PC-3 (cell line): ENCODE results near the gene SF3A2.

Source experiments
- CTCF ChIP-seq: fragments of 300-600 bp; sonication (generic); conservative IDR thresholded peaks from 2 replicates; pipeline ENCODE4 v1.5.1; 2017; ENCODE audit warnings: antibody characterized with exemption, low read depth, mild to moderate bottlenecking, low read length
- EZH2 ChIP-seq: fragments of 300-600 bp; sonication (generic); IDR thresholded peaks from one replicate; pipeline ENCODE4 v1.6.1; 2017; ENCODE audit warnings: antibody characterized with exemption, mild to moderate bottlenecking, low read length; ENCODE audit not compliant: unreplicated experiment
- EZH2phosphoT487 ChIP-seq: fragments of 300-600 bp; sonication (generic); IDR thresholded peaks from 2 replicates; pipeline ENCODE4 v1.6.1; 2018; ENCODE audit warnings: mild to moderate bottlenecking, antibody characterized with exemption, low read length, borderline replicate concordance

GRCh38 chr19:2189880-2190279 lies 46.7 kb upstream of the SF3A2 start:
- TF ChIP-seq EZH2: no peak
- no peak for TF ChIP-seq CTCF
- no peak for TF ChIP-seq EZH2phosphoT487
